Measurements from ENCODE around the gene APH1B.

The APH1B gene

GRCh38 chr15:63357731-63358130, 80.3 kb downstream of the APH1B start:
- TF ChIP-seq ZNF70 (CRISPR knock-in tag; IDR thresholded peaks at IDR 0.05) (no peak), ESRRG (CRISPR knock-in tag; IDR thresholded peaks at IDR 0.05) (no peak), TSHZ2 (CRISPR knock-in tag; IDR thresholded peaks at IDR 0.05) (no peak), ZFP3 (CRISPR knock-in tag; IDR thresholded peaks at IDR 0.05) (no peak), ZNF8 (CRISPR knock-in tag; IDR thresholded peaks at IDR 0.05) (no peak), CSRNP3 (CRISPR knock-in tag; IDR thresholded peaks at IDR 0.05) (no peak), CREB5 (CRISPR knock-in tag; IDR thresholded peaks at IDR 0.05; ENCODE audit: low read depth) (no peak), RARB (CRISPR knock-in tag; IDR thresholded peaks at IDR 0.05) (no peak), TCF4 (CRISPR knock-in tag; IDR thresholded peaks at IDR 0.05; ENCODE audit: borderline replicate concordance) (no peak), ZNF565 (CRISPR knock-in tag; conservative IDR thresholded peaks at IDR 0.05; ENCODE audit: low read depth) (no peak), ARNTL (CRISPR knock-in tag; IDR thresholded peaks at IDR 0.05; ENCODE audit: borderline replicate concordance, low read depth) (no peak), CSDC2 (CRISPR knock-in tag; IDR thresholded peaks at IDR 0.05) (no peak), ZC3H10 (CRISPR knock-in tag; IDR thresholded peaks at IDR 0.05) (no peak), OSR1 (CRISPR knock-in tag; IDR thresholded peaks at IDR 0.05) (no peak), BACH2 (CRISPR knock-in tag; IDR thresholded peaks at IDR 0.05; ENCODE audit: borderline replicate concordance) (no peak)
- TF ChIP-seq, protein P1, sequence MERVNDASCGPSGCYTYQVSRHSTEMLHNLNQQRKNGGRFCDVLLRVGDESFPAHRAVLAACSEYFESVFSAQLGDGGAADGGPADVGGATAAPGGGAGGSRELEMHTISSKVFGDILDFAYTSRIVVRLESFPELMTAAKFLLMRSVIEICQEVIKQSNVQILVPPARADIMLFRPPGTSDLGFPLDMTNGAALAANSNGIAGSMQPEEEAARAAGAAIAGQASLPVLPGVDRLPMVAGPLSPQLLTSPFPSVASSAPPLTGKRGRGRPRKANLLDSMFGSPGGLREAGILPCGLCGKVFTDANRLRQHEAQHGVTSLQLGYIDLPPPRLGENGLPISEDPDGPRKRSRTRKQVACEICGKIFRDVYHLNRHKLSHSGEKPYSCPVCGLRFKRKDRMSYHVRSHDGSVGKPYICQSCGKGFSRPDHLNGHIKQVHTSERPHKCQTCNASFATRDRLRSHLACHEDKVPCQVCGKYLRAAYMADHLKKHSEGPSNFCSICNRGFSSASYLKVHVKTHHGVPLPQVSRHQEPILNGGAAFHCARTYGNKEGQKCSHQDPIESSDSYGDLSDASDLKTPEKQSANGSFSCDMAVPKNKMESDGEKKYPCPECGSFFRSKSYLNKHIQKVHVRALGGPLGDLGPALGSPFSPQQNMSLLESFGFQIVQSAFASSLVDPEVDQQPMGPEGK (CRISPR knock-in tag; IDR thresholded peaks at IDR 0.05; ENCODE audit: borderline replicate concordance), result no peak
- TF ChIP-seq, protein P2, sequence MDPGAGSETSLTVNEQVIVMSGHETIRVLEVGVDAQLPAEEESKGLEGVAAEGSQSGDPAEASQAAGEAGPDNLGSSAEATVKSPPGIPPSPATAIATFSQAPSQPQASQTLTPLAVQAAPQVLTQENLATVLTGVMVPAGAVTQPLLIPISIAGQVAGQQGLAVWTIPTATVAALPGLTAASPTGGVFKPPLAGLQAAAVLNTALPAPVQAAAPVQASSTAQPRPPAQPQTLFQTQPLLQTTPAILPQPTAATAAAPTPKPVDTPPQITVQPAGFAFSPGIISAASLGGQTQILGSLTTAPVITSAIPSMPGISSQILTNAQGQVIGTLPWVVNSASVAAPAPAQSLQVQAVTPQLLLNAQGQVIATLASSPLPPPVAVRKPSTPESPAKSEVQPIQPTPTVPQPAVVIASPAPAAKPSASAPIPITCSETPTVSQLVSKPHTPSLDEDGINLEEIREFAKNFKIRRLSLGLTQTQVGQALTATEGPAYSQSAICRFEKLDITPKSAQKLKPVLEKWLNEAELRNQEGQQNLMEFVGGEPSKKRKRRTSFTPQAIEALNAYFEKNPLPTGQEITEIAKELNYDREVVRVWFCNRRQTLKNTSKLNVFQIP (CRISPR knock-in tag; IDR thresholded peaks at IDR 0.05; ENCODE audit: borderline replicate concordance, low read depth), result no peak

GRCh38 chr15:63358241-63359029, 81.0 kb downstream of the APH1B start:
- no peak for ATAC-seq
- TF ChIP-seq ZNF8 (CRISPR knock-in tag; IDR thresholded peaks at IDR 0.05) (no peak), TOX (CRISPR knock-in tag; IDR thresholded peaks at IDR 0.05; ENCODE audit: borderline replicate concordance) (no peak), ESRRG (CRISPR knock-in tag; IDR thresholded peaks at IDR 0.05) (no peak), ZFP30 (CRISPR knock-in tag; IDR thresholded peaks at IDR 0.05) (no peak), ZFP3 (CRISPR knock-in tag; IDR thresholded peaks at IDR 0.05) (no peak), PPARA (CRISPR knock-in tag; IDR thresholded peaks at IDR 0.05; ENCODE audit: borderline replicate concordance) (no peak), ZNF70 (CRISPR knock-in tag; IDR thresholded peaks at IDR 0.05) (no peak)

More at GRCh38 chr15:63357731-63358130, 80.3 kb downstream of the APH1B start:
- ATAC-seq, result no peak
